CD4-positive, alpha-beta T cell (primary cell): ENCODE results near the gene CCM2L. TPM values are rescaled to one million over a fixed set of nuclear protein-coding genes. Genes with fewer than 3 reads are reported as not detected.
A peak's percentile ranks its signal among the peaks of the same experiment; 100 is the strongest.

Source experiments
- ATAC-seq: fragments of 200-7000 bp; cut with Tn5 transposase; one replicate; pipeline ENCODE4 v1.10.0; 2022; ENCODE audit warnings: mild to moderate bottlenecking; ENCODE audit not compliant: poor library complexity
- CTCF ChIA-PET: fragments of 350-600 bp; sonication (Branson Sonifier 250); formaldehyde crosslinking; loops from one replicate; lab custom pipeline; 2021; ENCODE audit warnings: antibody characterized with exemption, inconsistent platforms; lab: Charles Lee
- POLR2A ChIA-PET: fragments of 350-600 bp; sonication (Branson Sonifier 250); formaldehyde crosslinking; loops from one replicate; lab custom pipeline; 2021; ENCODE audit warnings: antibody characterized with exemption, inconsistent platforms; lab: Charles Lee
- DNase-seq, 14 experiments: peaks; one replicate each; pipeline ENCODE4 v3.0.0-alpha.2; 2013 to 2020; ENCODE audit warnings: mixed read lengths in 2 of 14
- H3K27ac ChIP-seq, 2 donors: one replicate each; pipeline versions ENCODE4 v1.5.1 to v1.7.0; 2013; ENCODE audit warnings: low read length in 2 of 2, low read depth in 1 of 2, mild to moderate bottlenecking in 1 of 2
- H3K27me3 ChIP-seq, 2 experiments: 1 replicate in 1 of 2; 2 replicates in 1 of 2; pipeline versions ENCODE4 v1.6.1 to v1.7.0; 2013; ENCODE audit warnings: low read length in 2 of 2, control low read depth in 1 of 2, mild to moderate bottlenecking in 1 of 2, moderate library complexity in 1 of 2; ENCODE audit not compliant: insufficient read depth in 2 of 2, control insufficient read depth in 1 of 2
- H3K36me3 ChIP-seq: one replicate; pipeline ENCODE4 v1.6.1; 2013; ENCODE audit warnings: low read length, control low read depth; ENCODE audit not compliant: insufficient read depth
- H3K4me1 ChIP-seq: one replicate; pipeline ENCODE4 v1.6.1; 2013; ENCODE audit warnings: low read length, control low read depth; ENCODE audit not compliant: insufficient read depth
- H3K4me3 ChIP-seq: one replicate; pipeline ENCODE4 v1.5.1; 2013; ENCODE audit warnings: mild to moderate bottlenecking, low read length, moderate library complexity
- H3K9me3 ChIP-seq, 2 experiments: 1 replicate in 1 of 2; 2 replicates in 1 of 2; pipeline versions ENCODE4 v1.6.1 to v1.7.0; 2013; ENCODE audit warnings: low read length in 2 of 2, mild to moderate bottlenecking in 2 of 2, control low read depth in 1 of 2, moderate library complexity in 1 of 2; ENCODE audit not compliant: control insufficient read depth in 1 of 2, insufficient read depth in 1 of 2
- H3K27ac Mint-ChIP-seq: one replicate; pipeline ENCODE4 v1.8.0; 2020; ENCODE audit warnings: mixed read lengths
- H3K27me3 Mint-ChIP-seq: one replicate; pipeline ENCODE4 v1.8.0; 2021; ENCODE audit warnings: mixed read lengths
- H3K36me3 Mint-ChIP-seq: one replicate; pipeline ENCODE4 v1.8.0; 2021; ENCODE audit warnings: low read depth, mixed read lengths
- H3K4me1 Mint-ChIP-seq: one replicate; pipeline ENCODE4 v1.8.0; 2021; ENCODE audit warnings: low read depth, mixed read lengths
- H3K4me3 Mint-ChIP-seq: one replicate; pipeline ENCODE4 v1.8.0; 2020; ENCODE audit warnings: mild to moderate bottlenecking, mixed read lengths
- H3K9me3 Mint-ChIP-seq: one replicate; pipeline ENCODE4 v1.8.0; 2020; ENCODE audit warnings: mixed read lengths
- intact Hi-C, 2 experiments: fragments of 100-400 bp; cut with DNase I in 1 of 2; cut with micrococcal nuclease in 1 of 2; formaldehyde crosslinking; loops; one replicate each; pipeline versions ENCODE4 v1.15.1 to v1.9.0; 2023 to 2025; cut with DNase I, micrococcal nuclease
- total RNA-seq, 174 experiments: library from RNA in 2 of 174; stranded (reverse) in 2 of 174; gene quantifications; one replicate each; pipeline ENCODE4 v1.2.3 and lab custom pipeline; 2021 to 2026
- TF ChIP-seq, protein P1 (sequence below): fragments of 200-600 bp; IDR thresholded peaks from one replicate; pipeline ENCODE4 v1.8.0; 2022; ENCODE audit warnings: antibody characterized with exemption, mild to moderate bottlenecking

CCM2L gene
- total RNA-seq, 2 experiments from 2014 or later: not detected

DNA sequence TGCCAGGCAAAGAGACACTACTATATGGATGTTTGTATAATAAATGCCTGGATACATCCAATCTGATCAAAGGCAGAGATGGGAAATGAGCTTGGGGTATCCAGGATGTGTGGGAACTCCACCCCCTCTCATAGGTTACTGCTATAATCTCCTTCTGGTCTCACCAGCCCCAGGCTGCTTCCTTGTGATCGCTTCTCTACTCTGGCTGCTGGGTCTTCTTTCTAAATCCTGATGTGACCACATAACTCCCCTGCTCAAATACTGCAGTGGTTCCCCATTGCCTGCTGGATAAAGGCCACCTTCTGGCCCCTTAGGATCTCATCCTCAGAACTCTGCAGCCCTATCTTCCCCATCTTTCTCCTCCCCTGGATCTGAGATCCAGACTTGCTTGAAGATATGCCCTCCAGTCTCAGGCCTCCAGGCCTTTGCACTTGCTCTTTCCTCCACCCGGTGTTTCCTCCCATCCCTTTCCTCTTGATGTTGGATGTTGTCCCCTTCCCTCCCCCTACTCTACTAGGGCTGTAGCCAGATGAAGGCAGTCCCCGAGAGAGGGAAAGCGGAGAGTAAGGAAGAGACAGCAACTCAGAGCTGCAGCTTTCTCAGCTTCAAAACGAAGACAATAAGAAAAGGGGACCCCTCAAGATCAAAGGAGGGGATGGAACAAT, 43.1 kb upstream of the CCM2L start:
- Mint-ChIP-seq H3K9me3 (no peaks in the 10 kb centered on the region), H3K36me3 (no peaks in the 10 kb centered on the region), H3K4me1 (peaks cover 10% of the 10 kb centered on the region), H3K4me3 (no peak overlapping the region), H3K27me3 (peaks cover 81% of the 10 kb centered on the region), H3K27ac (no peak overlapping the region)
- TF ChIP-seq, protein P1, sequence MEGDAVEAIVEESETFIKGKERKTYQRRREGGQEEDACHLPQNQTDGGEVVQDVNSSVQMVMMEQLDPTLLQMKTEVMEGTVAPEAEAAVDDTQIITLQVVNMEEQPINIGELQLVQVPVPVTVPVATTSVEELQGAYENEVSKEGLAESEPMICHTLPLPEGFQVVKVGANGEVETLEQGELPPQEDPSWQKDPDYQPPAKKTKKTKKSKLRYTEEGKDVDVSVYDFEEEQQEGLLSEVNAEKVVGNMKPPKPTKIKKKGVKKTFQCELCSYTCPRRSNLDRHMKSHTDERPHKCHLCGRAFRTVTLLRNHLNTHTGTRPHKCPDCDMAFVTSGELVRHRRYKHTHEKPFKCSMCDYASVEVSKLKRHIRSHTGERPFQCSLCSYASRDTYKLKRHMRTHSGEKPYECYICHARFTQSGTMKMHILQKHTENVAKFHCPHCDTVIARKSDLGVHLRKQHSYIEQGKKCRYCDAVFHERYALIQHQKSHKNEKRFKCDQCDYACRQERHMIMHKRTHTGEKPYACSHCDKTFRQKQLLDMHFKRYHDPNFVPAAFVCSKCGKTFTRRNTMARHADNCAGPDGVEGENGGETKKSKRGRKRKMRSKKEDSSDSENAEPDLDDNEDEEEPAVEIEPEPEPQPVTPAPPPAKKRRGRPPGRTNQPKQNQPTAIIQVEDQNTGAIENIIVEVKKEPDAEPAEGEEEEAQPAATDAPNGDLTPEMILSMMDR: no peak
- Histone ChIP-seq H3K27me3 (peaks cover 27 to 55% of the 10 kb centered on the region in 2 experiments), H3K27ac (no peak overlapping the region), H3K9me3 (peaks cover 0 to 10% of the 10 kb centered on the region in 2 experiments), H3K36me3 (no peaks in the 10 kb centered on the region), H3K4me1 (peaks cover 10% of the 10 kb centered on the region), H3K4me3 (no peak overlapping the region)
- DNase-seq (no peak), ATAC-seq (no peak)
- intact Hi-C loops: loop anchor here in 1 of 2 experiments (2.0 kb wide), 1 partner anchor 14 kb away; the partner anchor contains the start of gene PDRG1
- CTCF ChIA-PET: interaction anchor here (0.9 kb wide), 1 partner anchor 15 kb away, joined by 3 read pairs; the partner anchor contains the start of gene PDRG1
- POLR2A ChIA-PET: no interaction called here

DNA sequence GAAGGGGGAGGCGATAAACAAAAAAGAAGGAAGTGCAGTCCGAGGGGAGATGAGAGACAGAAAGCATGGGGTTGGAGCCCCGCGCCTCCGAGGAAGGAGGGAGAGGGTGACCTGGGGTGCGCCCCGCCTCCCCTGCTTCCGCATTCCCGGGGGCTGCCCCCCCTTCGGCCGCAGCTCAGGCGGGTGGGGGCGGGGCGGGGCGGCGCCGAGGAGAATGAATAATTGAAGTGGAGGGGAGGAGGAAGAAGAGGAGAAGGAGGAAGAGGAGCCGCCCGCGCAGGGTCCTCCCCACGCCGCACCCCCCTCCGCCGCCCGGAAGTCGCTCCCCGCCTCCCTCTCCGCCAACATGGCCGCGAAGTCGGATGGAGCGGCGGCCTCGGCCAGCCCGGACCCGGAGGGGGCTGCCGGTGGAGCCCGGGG, 42.4 kb upstream of the CCM2L start, which contains the start of gene XKR7:
Gene XKR7, plus strand, starts transcription at position 322 of the 420 bp plus-strand sequence. Its CDS starts 25 bp downstream, at position 347.
- CTCF ChIA-PET: interaction anchor here (1.2 kb wide), 2 partner anchors 16 to 17 kb away, joined by 4 read pairs; partner anchors contain the start of gene PDRG1
- Mint-ChIP-seq H3K9me3 (no peaks in the 10 kb centered on the region), H3K27me3 (peaks cover 84% of the 10 kb centered on the region), H3K27ac (no peak within 1 kb of the TSS), H3K4me3 (peak within 1 kb of the TSS; percentile 84), H3K4me1 (peaks cover 10% of the 10 kb centered on the region), H3K36me3 (no peaks in the 10 kb centered on the region)
- DNase-seq (peak in 5 of 14 experiments; percentile 1 to 37 (median 10)), ATAC-seq (no peak)
- Histone ChIP-seq H3K4me3 (peak within 1 kb of the TSS; percentile 20), H3K4me1 (peaks cover 10% of the 10 kb centered on the region), H3K9me3 (peaks cover 0 to 7% of the 10 kb centered on the region in 2 experiments), H3K36me3 (no peaks in the 10 kb centered on the region), H3K27ac (no peak within 1 kb of the TSS), H3K27me3 (peaks cover 30 to 55% of the 10 kb centered on the region in 2 experiments)
- POLR2A ChIA-PET: no interaction called here
- TF ChIP-seq, protein P1: no peak
- intact Hi-C loops: loop anchor here in 1 of 2 experiments (2.0 kb wide), 1 partner anchor 15 kb away; the partner anchor contains the start of gene PDRG1

DNA sequence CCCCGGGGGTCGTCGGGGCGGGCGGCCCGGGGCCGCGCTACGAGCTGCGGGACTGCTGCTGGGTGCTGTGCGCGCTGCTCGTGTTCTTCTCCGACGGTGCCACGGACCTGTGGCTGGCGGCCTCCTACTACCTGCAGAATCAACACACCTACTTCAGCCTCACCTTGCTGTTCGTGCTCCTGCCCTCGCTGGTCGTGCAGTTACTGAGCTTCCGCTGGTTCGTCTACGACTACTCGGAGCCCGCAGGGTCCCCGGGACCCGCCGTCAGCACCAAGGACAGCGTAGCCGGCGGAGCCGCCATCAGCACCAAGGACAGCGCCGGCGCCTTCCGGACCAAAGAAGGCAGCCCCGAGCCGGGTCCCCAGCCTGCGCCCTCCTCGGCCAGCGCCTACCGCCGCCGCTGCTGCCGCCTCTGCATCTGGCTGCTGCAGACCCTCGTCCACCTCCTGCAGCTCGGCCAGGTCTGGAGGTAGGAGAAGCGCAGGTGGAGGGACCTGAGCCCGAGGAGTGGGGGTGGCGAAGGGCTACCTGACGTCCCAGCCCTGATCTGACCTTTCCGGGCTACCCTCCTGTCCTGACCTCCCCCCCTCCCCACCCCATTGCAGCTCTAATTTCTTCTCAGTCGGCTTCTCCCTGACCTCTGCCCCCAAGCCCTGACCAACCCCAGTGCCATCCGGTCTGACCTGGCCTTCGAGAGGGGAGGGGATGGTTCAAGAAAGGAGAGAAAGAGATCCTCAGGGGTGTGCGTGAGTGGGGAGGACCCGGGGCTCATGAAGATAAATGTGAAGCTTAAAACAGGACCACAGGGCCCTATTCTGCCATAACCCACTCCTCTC, 41.7 kb upstream of the CCM2L start:
- H3K4me3 Mint-ChIP-seq: peak overlapping the region; percentile 84
- TF ChIP-seq, protein P1: no peak
- ATAC-seq (peak; percentile 98), DNase-seq (peak; percentile 69 to 91 (median 80))
- H3K4me1 ChIP-seq: peaks cover 10% of the 10 kb centered on the region
- H3K36me3 ChIP-seq: no peaks in the 10 kb centered on the region
- H3K4me3 ChIP-seq: peak overlapping the region; percentile 20
- no peaks in the 10 kb centered on the region for H3K36me3 Mint-ChIP-seq
- peaks cover 30 to 55% of the 10 kb centered on the region in 2 experiments for H3K27me3 ChIP-seq
- H3K27ac Mint-ChIP-seq: no peak overlapping the region
- CTCF ChIA-PET: interaction anchor here (1.2 to 1.3 kb wide), 3 partner anchors 17 to 116 kb away, joined by 3 to 4 read pairs (median 4); partner anchors contain the start of gene PDRG1
- peaks cover 0 to 6% of the 10 kb centered on the region in 2 experiments for H3K9me3 ChIP-seq
- peaks cover 10% of the 10 kb centered on the region for H3K4me1 Mint-ChIP-seq
- no peaks in the 10 kb centered on the region for H3K9me3 Mint-ChIP-seq
- no peak overlapping the region for H3K27ac ChIP-seq
- peaks cover 89% of the 10 kb centered on the region for H3K27me3 Mint-ChIP-seq
- intact Hi-C loops: no loop called here
- POLR2A ChIA-PET: no interaction called here
